A549 (cell line): ENCODE data around the gene HOXA5. TPM values are rescaled to one million over a fixed set of nuclear protein-coding genes. Genes with fewer than 3 reads are reported as not detected.

Experiments used
- ATAC-seq, 2 experiments: fragments of 200-7000 bp in 1 of 2; fragments of >200 bp in 1 of 2; cut with Nextera tagmentation in 1 of 2; cut with Tn5 transposase in 1 of 2; 3 replicates each; pipeline versions ENCODE4 v1.8.0 to v1.9.1; 2018 to 2020; ENCODE audit warnings: mild to moderate bottlenecking in 1 of 2, moderate library complexity in 1 of 2
- CTCF ChIA-PET: fragments of 300-600 bp; sonication (Branson Sonifier 250); formaldehyde crosslinking; extraction: SDS; loops from one replicate; lab custom pipeline; 2021; ENCODE audit warnings: antibody characterized with exemption, inconsistent platforms; lab: Yijun Ruan, JAX
- POLR2A ChIA-PET: fragments of 350-600 bp; formaldehyde crosslinking; extraction: SDS; loops from one replicate; lab custom pipeline; 2021; ENCODE audit warnings: antibody characterized with exemption, inconsistent platforms; lab: Yijun Ruan, JAX
- DNase-seq, 2 experiments: peaks; one replicate each; pipeline versions ENCODE4 v3.0.0 to v3.0.0-alpha.2; 2011 to 2016; ENCODE audit warnings: low read depth in 1 of 2, low spot score in 1 of 2
- FAIRE-seq: peaks from 2 replicates; lab custom pipeline; 2011; peaks lifted over from hg19 to GRCh38; lab: Jason Lieb, UNC
- H3K27ac ChIP-seq, 2 experiments: fragments of >200 bp; sonication (Bioruptor Twin); formaldehyde crosslinking; 3 replicates each; pipeline ENCODE4 v1.5.1; 2016 to 2017
- H3K4me1 ChIP-seq: fragments of >200 bp; sonication (Bioruptor Twin); formaldehyde crosslinking; 3 replicates; pipeline ENCODE4 v1.6.1; 2016
- H3K4me2 ChIP-seq: fragments of >200 bp; sonication (Bioruptor Twin); formaldehyde crosslinking; 3 replicates; pipeline ENCODE4 v1.6.1; 2016
- H3K4me3 ChIP-seq: fragments of >200 bp; sonication (Bioruptor Twin); formaldehyde crosslinking; 3 replicates; pipeline ENCODE4 v1.5.1; 2016
- H3K9me3 ChIP-seq: fragments of >200 bp; sonication (Bioruptor Twin); formaldehyde crosslinking; 3 replicates; pipeline ENCODE4 v1.6.1; 2016
- BHLHE40 ChIP-seq: IDR thresholded peaks from 2 replicates; pipeline ENCODE4 v1.6.1; 2012; ENCODE audit warnings: low read depth, low read length, inconsistent platforms
- FOXS1 ChIP-seq: fragments of 250-450 bp; sonication (Bioruptor Pico); IDR thresholded peaks from 2 replicates; pipeline ENCODE4 v1.5.0; 2020; ENCODE audit warnings: mild to moderate bottlenecking, moderate library complexity
- GATA3 ChIP-seq: IDR thresholded peaks from 2 replicates; pipeline ENCODE4 v1.6.1; 2012; ENCODE audit warnings: borderline replicate concordance
- HDAC2 ChIP-seq: fragments of 200-600 bp; sonication (generic); IDR thresholded peaks from 2 replicates; pipeline ENCODE4 v1.6.1; 2016
- HOXA7 ChIP-seq: fragments of 250-450 bp; sonication (Bioruptor Pico); IDR thresholded peaks from 2 replicates; pipeline ENCODE4 v1.5.0; 2020; ENCODE audit warnings: mild to moderate bottlenecking, moderate library complexity
- HOXB5 ChIP-seq: fragments of 250-450 bp; sonication (Bioruptor Pico); IDR thresholded peaks from 2 replicates; pipeline ENCODE4 v1.5.0; 2020; ENCODE audit warnings: mild to moderate bottlenecking, moderate library complexity
- KDM5A ChIP-seq: fragments of 200-600 bp; sonication (generic); IDR thresholded peaks from 2 replicates; pipeline ENCODE4 v1.6.1; 2016; ENCODE audit warnings: antibody characterized with exemption, mild to moderate bottlenecking
- MAZ ChIP-seq: fragments of 150-350 bp; IDR thresholded peaks from 2 replicates; pipeline ENCODE4 v1.6.1; 2014; ENCODE audit warnings: antibody characterized with exemption, low read depth, low read length, borderline replicate concordance
- MYC ChIP-seq: IDR thresholded peaks from 2 replicates; pipeline ENCODE4 v1.6.1; 2012; ENCODE audit warnings: mild to moderate bottlenecking, inconsistent platforms, low read length, improper control_type of control experiment, borderline replicate concordance
- NPAS2 ChIP-seq: fragments of 250-450 bp; sonication (Bioruptor Pico); IDR thresholded peaks from 2 replicates; pipeline ENCODE4 v1.8.0; 2022; ENCODE audit warnings: mild to moderate bottlenecking, moderate library complexity, borderline replicate concordance
- PHF8 ChIP-seq: fragments of 200-600 bp; sonication (generic); IDR thresholded peaks from 2 replicates; pipeline ENCODE4 v1.6.1; 2016; ENCODE audit warnings: low read depth, mild to moderate bottlenecking, antibody characterized with exemption, moderate library complexity, borderline replicate concordance
- RAD21 ChIP-seq, 2 experiments: fragments of >200 bp in 1 of 2; sonication (Bioruptor Twin) in 1 of 2; formaldehyde crosslinking in 1 of 2; IDR thresholded peaks in 1 of 2; conservative IDR thresholded peaks in 1 of 2; 2 replicates in 1 of 2; 3 replicates in 1 of 2; pipeline ENCODE4 v1.6.1; 2012 to 2018; ENCODE audit warnings: inconsistent platforms in 1 of 2
- RARB ChIP-seq: fragments of 250-450 bp; sonication (Bioruptor Pico); IDR thresholded peaks from 2 replicates; pipeline ENCODE4 v1.8.0; 2021; ENCODE audit warnings: mild to moderate bottlenecking, moderate library complexity
- RNF2 ChIP-seq: fragments of 200-600 bp; sonication (generic); IDR thresholded peaks from 2 replicates; pipeline ENCODE4 v1.6.1; 2016; ENCODE audit warnings: low read depth, mild to moderate bottlenecking, antibody characterized with exemption, moderate library complexity, borderline replicate concordance
- SMC3 ChIP-seq: fragments of >200 bp; sonication (Bioruptor Twin); formaldehyde crosslinking; IDR thresholded peaks from 3 replicates; pipeline ENCODE4 v1.6.1; 2018; ENCODE audit warnings: inconsistent platforms
- TFCP2L1 ChIP-seq: fragments of 250-450 bp; sonication (Bioruptor Pico); IDR thresholded peaks from 2 replicates; pipeline ENCODE4 v1.5.0; 2021; ENCODE audit warnings: mild to moderate bottlenecking
- ZSCAN20 ChIP-seq: fragments of 250-450 bp; sonication (Bioruptor Pico); IDR thresholded peaks from 2 replicates; pipeline ENCODE4 v1.8.0; 2022; ENCODE audit warnings: mild to moderate bottlenecking, moderate library complexity
- WGBS: methylation state at CpG from one replicate; pipeline ENCODE4 v1.1.6; 2017; ENCODE audit errors: missing lambda C conversion rate; 5-methylcytosine and 5-hydroxymethylcytosine counted together
- polyA plus RNA-seq, 4 experiments: library from polyadenylated mRNA; depleted of rRNA in 3 of 4; stranded (reverse); fragments of >200 nt; fragmentation: RNase III in 1 of 4; extraction: RNeasy Plus Mini Kit Qiagen cat#74134 plus additional on column Dnase treatment in 1 of 4; gene quantifications; 2 replicates in 3 of 4; 3 replicates in 1 of 4; pipeline ENCODE4 v1.2.3, GENCODE V29; 2011 to 2017
- TF ChIP-seq, protein P1 (sequence below): fragments of >200 bp; sonication (Bioruptor Twin); formaldehyde crosslinking; IDR thresholded peaks from 3 replicates; pipeline ENCODE4 v1.5.1; 2016
- TF ChIP-seq, protein P2 (sequence below): IDR thresholded peaks from 2 replicates; pipeline ENCODE4 v1.6.1; 2012; ENCODE audit warnings: low read depth, borderline replicate concordance
- TF ChIP-seq, protein P3 (sequence below): IDR thresholded peaks from 2 replicates; pipeline ENCODE4 v1.6.1; 2012

The HOXA5 gene
- polyA plus RNA-seq, 2 of the 4 experiments (the other 2 are of a cell fraction) = 4.0 to 6.5 TPM

DNA sequence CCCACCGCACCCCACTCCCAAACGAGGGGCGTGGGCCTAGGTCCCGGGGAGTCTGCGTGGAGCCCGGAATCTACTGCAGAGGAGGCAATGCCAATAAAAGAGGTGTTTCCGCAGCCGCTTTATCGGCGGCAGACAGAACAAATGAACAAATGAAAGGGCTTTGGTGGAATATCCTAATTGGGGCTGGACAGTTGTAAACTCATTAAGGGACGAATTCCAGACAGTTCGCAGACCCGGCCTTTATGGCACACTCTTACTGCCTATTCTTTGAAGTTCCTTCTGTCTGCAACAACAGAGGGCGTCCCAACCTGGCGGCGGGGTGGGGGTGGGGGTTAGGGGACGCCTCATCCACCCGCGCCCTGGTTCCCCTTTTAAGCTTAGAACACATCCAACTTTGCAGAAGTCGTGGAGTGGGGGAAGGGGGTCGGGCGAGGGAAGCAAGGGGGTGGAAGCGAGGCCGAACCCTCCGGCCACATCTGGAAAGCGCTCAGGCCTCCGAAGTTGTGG is 17.8 kb upstream of the HOXA5 start (continued):
- TF ChIP-seq, protein P1, sequence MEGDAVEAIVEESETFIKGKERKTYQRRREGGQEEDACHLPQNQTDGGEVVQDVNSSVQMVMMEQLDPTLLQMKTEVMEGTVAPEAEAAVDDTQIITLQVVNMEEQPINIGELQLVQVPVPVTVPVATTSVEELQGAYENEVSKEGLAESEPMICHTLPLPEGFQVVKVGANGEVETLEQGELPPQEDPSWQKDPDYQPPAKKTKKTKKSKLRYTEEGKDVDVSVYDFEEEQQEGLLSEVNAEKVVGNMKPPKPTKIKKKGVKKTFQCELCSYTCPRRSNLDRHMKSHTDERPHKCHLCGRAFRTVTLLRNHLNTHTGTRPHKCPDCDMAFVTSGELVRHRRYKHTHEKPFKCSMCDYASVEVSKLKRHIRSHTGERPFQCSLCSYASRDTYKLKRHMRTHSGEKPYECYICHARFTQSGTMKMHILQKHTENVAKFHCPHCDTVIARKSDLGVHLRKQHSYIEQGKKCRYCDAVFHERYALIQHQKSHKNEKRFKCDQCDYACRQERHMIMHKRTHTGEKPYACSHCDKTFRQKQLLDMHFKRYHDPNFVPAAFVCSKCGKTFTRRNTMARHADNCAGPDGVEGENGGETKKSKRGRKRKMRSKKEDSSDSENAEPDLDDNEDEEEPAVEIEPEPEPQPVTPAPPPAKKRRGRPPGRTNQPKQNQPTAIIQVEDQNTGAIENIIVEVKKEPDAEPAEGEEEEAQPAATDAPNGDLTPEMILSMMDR = no peak; the same call in 2 of the 3 replicates
- TF ChIP-seq RARB (CRISPR knock-in tag) = no peak
- TF ChIP-seq MYC = no peak
- TF ChIP-seq FOXS1 (CRISPR knock-in tag) = no peak
- TF ChIP-seq MAZ = no peak
- TF ChIP-seq, all 56 proteins: peak for 0

DNA sequence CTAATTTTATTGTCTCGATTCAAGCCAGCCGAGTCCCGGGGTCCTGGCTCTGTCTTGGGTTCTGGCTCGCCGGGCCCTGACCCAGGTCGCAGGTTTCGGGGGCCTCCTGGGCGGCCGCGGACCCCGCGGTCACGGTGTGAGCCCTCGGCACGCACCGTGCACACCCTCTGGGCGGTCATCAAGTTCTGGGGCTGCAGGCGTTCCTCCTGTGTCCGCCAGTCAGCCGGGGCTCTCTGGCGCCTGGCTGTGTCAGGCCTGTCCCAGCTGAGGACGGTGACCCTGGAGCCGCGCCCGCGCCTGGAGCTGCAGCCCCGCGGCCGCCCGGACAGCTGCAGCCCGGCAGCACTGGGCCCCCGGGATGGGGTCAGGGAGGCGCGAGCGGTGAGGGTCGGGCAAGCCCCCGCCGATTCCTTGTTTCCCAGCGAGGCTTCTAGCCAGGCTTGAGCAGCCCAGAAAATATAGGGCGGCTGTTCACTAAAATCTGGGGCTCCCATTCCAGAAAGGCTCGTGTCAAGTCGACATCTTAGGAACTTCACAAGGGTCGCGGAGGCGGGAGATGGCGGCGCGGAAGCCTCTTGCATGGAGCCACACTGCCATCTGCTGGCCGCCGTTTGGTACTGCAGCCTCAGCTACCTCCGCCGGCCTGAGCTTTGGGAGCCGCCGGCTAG is 17.2 kb upstream of the HOXA5 start:
- 20% methylated on average over 25 of the region's 54 CpGs for WGBS
- FAIRE-seq (no peak), DNase-seq (peak; percentile 82 to 87), ATAC-seq (peak; percentile 70 to 84)
- H3K9me3 ChIP-seq = no peaks in the 10 kb centered on the region
- ChIA-PET CTCF (interaction anchor here (0.6 to 7.0 kb wide), 58 partner anchors 8 to 1304 kb away, joined by 3 to 160 read pairs (median 4); partner anchors contain the start of genes HOXA10, HOXA3, HOXA5 and HOXA6), POLR2A (interaction anchor here (0.6 to 1.3 kb wide), 4 partner anchors 10 to 962 kb away, joined by 3 to 14 read pairs (median 4); no protein-coding TSS in a partner anchor)
- H3K4me3 ChIP-seq = peak overlapping the region; percentile 65
- TF ChIP-seq KDM5A = 0 out of 2 replicates have a peak, but pooled peaks have one; percentile 21
- TF ChIP-seq HDAC2 = no peak
- TF ChIP-seq SMC3 = peak; percentile 80
- no peak for TF ChIP-seq HOXA7 (CRISPR knock-in tag)
- TF ChIP-seq, protein P2, sequence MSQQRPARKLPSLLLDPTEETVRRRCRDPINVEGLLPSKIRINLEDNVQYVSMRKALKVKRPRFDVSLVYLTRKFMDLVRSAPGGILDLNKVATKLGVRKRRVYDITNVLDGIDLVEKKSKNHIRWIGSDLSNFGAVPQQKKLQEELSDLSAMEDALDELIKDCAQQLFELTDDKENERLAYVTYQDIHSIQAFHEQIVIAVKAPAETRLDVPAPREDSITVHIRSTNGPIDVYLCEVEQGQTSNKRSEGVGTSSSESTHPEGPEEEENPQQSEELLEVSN = peak; percentile 84
- TF ChIP-seq RAD21 (conservative IDR thresholded peaks at IDR 0.05 in 1 of 2, IDR thresholded peaks at IDR 0.05 in 1 of 2) = peak; percentile 91 to 95
- TF ChIP-seq, protein P3, sequence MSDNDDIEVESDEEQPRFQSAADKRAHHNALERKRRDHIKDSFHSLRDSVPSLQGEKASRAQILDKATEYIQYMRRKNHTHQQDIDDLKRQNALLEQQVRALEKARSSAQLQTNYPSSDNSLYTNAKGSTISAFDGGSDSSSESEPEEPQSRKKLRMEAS = peak; percentile 61
- TF ChIP-seq, protein P1 = peak; percentile 93
- H3K27ac ChIP-seq = peak overlapping the region; percentile 86
- H3K4me1 ChIP-seq = 0 out of 3 replicates have a peak, but pooled peaks cover 3% of the 10 kb centered on the region
- H3K4me2 ChIP-seq = peak overlapping the region; percentile 96

DNA sequence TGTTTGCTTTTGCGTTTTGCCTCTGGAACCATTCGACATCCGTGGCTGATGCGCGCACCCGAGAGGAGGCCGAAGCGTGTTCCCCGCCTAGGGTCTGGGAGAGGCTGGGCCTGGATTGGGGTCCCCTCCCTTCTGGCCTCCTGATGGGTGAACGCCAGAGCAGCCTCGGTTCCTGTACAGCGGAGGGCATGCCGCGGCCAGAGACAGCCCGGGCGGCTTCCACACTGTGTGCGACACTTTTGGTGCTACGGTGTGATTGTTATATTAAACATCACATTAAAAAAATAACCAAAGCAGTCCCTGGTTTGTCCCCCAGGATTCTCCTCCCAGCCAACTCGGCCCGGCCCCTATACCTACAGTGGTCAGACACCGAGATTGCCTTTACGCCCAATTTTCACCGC is 16.7 kb upstream of the HOXA5 start:
- Histone ChIP-seq H3K4me3 (peak overlapping the region; percentile 65), H3K4me1 (0 out of 3 replicates have a peak, but pooled peaks cover 3% of the 10 kb centered on the region), H3K4me2 (peak overlapping the region; percentile 96), H3K27ac (peak overlapping the region; percentile 86; a peak in 5 of 6 replicates), H3K9me3 (no peaks in the 10 kb centered on the region)
- ChIA-PET POLR2A (interaction anchor here (1.3 kb wide), 2 partner anchors 9 to 791 kb away, joined by 6 to 14 read pairs; no protein-coding TSS in a partner anchor), CTCF (interaction anchor here (0.6 to 7.0 kb wide), 46 partner anchors 8 to 1304 kb away, joined by 3 to 160 read pairs (median 5); partner anchors contain the start of genes HOXA10, HOXA3, HOXA5 and HOXA6)
- WGBS = 94% methylated on average over 23 of the region's 23 CpGs
- TF ChIP-seq, protein P3 = no peak
- no peak for TF ChIP-seq MAZ
- TF ChIP-seq RNF2 = no peak
- TF ChIP-seq SMC3 = no peak
- no peak for TF ChIP-seq BHLHE40
- no peak for TF ChIP-seq PHF8
- TF ChIP-seq, protein P2 = no peak
- TF ChIP-seq HOXB5 (CRISPR knock-in tag) = no peak
- TF ChIP-seq NPAS2 = no peak
- TF ChIP-seq TFCP2L1 (CRISPR knock-in tag) = no peak
- no peak for TF ChIP-seq GATA3
- no peak for TF ChIP-seq ZSCAN20
- no peak for FAIRE-seq
- peak in 1 of 2 experiments; percentile 1; a peak in 1 of 6 replicates for ATAC-seq
- DNase-seq = no peak
